BJ (cell line): Measurements from ENCODE around the gene TREM2. TPM values are rescaled to one million over a fixed set of nuclear protein-coding genes. Genes with fewer than 3 reads are reported as not detected.
"Not testable (repeated sequence)": the region's sequence is repeated elsewhere in the genome, so short reads cannot be mapped to it uniquely, and the experiment has no call there.

Experiments
- CTCF ChIA-PET: fragments of 350-600 bp; formaldehyde crosslinking; extraction: SDS; loops from one replicate; lab custom pipeline; 2021; ENCODE audit warnings: antibody characterized with exemption, inconsistent platforms; lab: Yijun Ruan, JAX
- POLR2A ChIA-PET: fragments of 300-600 bp; sonication (Branson Sonifier 250); formaldehyde crosslinking; extraction: SDS; loops from one replicate; lab custom pipeline; 2021; ENCODE audit warnings: antibody characterized with exemption; lab: Charles Lee
- DNase-seq: peaks from one replicate; pipeline ENCODE4 v3.0.0-alpha.2; 2011; ENCODE audit warnings: low read depth
- H3K27me3 ChIP-seq: 2 replicates; pipeline ENCODE4 v1.6.0; 2011; ENCODE audit warnings: low read length; ENCODE audit not compliant: control insufficient read depth, insufficient read depth
- H3K36me3 ChIP-seq: 2 replicates; pipeline ENCODE4 v1.5.1; 2011; ENCODE audit warnings: low read length; ENCODE audit not compliant: control insufficient read depth, insufficient read depth
- H3K4me3 ChIP-seq: 2 replicates; pipeline ENCODE4 v1.5.1; 2011; ENCODE audit warnings: low read depth, mild to moderate bottlenecking, control low read depth, low read length
- polyA plus RNA-seq: library from polyadenylated mRNA; depleted of rRNA; stranded (reverse); fragments of >200 nt; gene quantifications from 2 replicates; pipeline ENCODE4 v1.2.3, GENCODE V29; 2011
- TF ChIP-seq, protein P1 (sequence below): IDR thresholded peaks from 2 replicates; pipeline ENCODE4 v1.5.1; 2011; ENCODE audit warnings: low read depth, mild to moderate bottlenecking, control low read depth, inconsistent platforms, low read length, moderate library complexity; ENCODE audit not compliant: insufficient read depth

Gene TREM2
- polyA plus RNA-seq, 1 experiment: not detected

GRCh38 chr6:41190791-41191190 lies 27.9 kb upstream of the TREM2 start:
- DNase-seq: no peak
- ChIA-PET CTCF (interaction anchor here (1.4 kb wide), 1 partner anchor 129 kb away, joined by 5 read pairs; no protein-coding TSS in a partner anchor), POLR2A (no interaction called here)
- Histone ChIP-seq H3K27me3 (no peaks in the 10 kb centered on the region; the same call in 1 of the 2 replicates), H3K4me3 (no peak overlapping the region), H3K36me3 (no peaks in the 10 kb centered on the region)
- TF ChIP-seq, protein P1, sequence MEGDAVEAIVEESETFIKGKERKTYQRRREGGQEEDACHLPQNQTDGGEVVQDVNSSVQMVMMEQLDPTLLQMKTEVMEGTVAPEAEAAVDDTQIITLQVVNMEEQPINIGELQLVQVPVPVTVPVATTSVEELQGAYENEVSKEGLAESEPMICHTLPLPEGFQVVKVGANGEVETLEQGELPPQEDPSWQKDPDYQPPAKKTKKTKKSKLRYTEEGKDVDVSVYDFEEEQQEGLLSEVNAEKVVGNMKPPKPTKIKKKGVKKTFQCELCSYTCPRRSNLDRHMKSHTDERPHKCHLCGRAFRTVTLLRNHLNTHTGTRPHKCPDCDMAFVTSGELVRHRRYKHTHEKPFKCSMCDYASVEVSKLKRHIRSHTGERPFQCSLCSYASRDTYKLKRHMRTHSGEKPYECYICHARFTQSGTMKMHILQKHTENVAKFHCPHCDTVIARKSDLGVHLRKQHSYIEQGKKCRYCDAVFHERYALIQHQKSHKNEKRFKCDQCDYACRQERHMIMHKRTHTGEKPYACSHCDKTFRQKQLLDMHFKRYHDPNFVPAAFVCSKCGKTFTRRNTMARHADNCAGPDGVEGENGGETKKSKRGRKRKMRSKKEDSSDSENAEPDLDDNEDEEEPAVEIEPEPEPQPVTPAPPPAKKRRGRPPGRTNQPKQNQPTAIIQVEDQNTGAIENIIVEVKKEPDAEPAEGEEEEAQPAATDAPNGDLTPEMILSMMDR: no peak

- no peaks in the 10 kb centered on the region for H3K36me3 ChIP-seq
- CTCF ChIA-PET: interaction anchor here (0.8 to 1.4 kb wide), 3 partner anchors 19 to 131 kb away, joined by 3 to 5 read pairs (median 3); no protein-coding TSS in a partner anchor
- TF ChIP-seq, protein P1: no peak
- POLR2A ChIA-PET: no interaction called here
- peaks cover under 1% of the 10 kb centered on the region for H3K27me3 ChIP-seq
- no peak for DNase-seq
- H3K4me3 ChIP-seq: no peak overlapping the region
These were observed 27.1 kb upstream of the TREM2 start for GRCh38 chr6:41189967-41190366.

- CTCF ChIA-PET: interaction anchor here (0.8 to 1.4 kb wide), 4 partner anchors 18 to 132 kb away, joined by 3 to 5 read pairs (median 3); no protein-coding TSS in a partner anchor
- DNase-seq, POLR2A ChIA-PET: not testable (repeated sequence)
These were observed 26.1 kb upstream of the TREM2 start for GRCh38 chr6:41189046-41189445.

DNA sequence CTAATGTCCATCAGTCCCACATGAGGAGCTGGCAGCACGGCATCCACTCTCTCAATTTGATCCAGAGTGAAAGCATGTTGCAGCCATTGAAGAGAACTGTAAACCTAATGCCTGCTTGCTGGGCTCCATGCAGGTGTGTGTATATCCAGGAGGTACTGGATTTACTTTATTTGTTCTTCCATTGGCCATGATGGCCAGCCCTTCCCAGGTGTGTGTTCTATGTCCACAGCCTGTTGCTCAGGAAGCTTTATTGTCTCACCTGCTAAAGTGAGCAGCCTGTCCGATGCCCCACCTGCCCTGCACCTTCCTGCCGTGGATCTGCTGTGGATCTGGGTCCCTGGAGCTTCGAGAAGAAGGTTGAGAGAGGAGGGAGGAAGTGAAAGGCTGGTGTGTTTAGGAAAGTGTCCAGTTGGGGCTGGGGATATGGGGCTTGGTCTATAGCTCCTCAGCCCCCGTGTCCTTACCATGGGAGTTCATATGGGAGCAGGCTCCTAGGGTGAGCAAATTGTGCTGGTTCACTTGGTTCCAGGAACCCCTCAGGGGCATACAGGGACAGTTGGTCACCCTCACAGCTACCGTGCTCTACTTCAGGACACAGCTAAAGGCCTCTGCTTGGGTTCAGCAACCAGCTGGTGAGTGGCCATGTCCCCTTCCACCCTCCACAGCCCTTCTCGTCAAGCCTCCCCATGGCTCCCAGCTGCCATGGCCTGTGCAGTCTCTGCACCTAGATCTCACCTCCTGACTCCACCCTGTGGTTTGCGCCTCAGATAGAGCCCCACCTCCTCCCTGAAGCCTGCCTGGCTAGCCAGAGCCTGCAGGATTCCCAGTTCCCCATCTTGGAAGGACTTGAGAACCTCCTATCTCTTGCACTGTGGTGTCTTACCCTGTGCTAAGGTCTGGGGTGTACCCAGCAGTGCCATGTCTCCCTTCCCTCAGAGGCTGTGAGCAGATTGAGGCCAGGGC lies 25.3 kb upstream of the TREM2 start:
- DNase-seq: no peak
- ChIA-PET POLR2A (no interaction called here), CTCF (interaction anchor here (0.8 to 1.9 kb wide), 4 partner anchors 9 to 130 kb away, joined by 3 to 4 read pairs (median 3); partner anchors contain the start of gene TREML2)
- TF ChIP-seq, protein P1: no peak
- Histone ChIP-seq H3K36me3 (no peaks in the 10 kb centered on the region), H3K27me3 (peaks cover 2% of the 10 kb centered on the region), H3K4me3 (no peak overlapping the region)

More at GRCh38 chr6:41189046-41189445, 26.1 kb upstream of the TREM2 start:
- H3K36me3 ChIP-seq, H3K27me3 ChIP-seq, H3K4me3 ChIP-seq: not testable (repeated sequence)

DNA sequence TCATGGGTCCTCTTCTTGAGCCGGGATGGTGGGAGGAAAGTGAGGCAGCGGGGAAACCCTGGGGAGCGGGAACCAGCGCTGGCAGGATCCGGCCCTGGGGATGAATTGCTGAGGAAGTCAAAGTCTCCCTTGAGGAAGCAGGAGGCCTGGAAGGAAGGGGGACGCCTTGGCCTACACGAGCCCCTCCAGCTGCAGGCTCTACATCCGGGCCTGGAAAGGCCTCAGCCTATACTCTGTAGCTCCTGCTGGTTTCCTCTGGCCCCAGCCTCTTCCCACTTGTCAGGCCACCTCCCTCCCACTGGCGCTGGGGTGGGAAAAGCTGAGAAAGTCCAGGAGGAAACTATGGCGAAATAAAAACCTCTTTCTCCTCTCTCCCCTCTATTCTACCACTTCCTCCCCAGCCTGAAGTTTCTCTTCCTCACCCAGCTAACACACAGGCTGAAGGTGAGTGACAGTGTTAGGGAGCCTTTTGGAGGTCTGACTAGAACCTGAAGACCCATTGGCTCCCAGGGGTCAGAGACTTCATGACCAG lies 23.2 kb upstream of the TREM2 start:
- H3K4me3 ChIP-seq: no peak overlapping the region
- TF ChIP-seq, protein P1: no peak
- no peak for DNase-seq
- H3K27me3 ChIP-seq: peaks cover 5% of the 10 kb centered on the region
- ChIA-PET CTCF (interaction anchor here (1.9 to 2.0 kb wide), 2 partner anchors 11 to 133 kb away, joined by 4 to 5 read pairs; no protein-coding TSS in a partner anchor), POLR2A (no interaction called here)
- H3K36me3 ChIP-seq: no peaks in the 10 kb centered on the region
